ENCODE measurements around the gene MTMR10. TPM values are rescaled to one million over a fixed set of nuclear protein-coding genes. Genes with fewer than 3 reads are reported as not detected.
A peak's percentile ranks its signal among the peaks of the same experiment; 100 is the strongest.

MTMR10 gene
- polyA plus RNA-seq, 2 of the 4 experiments (the other 2 are of a cell fraction): 11.9 to 23.1 TPM

DNA sequence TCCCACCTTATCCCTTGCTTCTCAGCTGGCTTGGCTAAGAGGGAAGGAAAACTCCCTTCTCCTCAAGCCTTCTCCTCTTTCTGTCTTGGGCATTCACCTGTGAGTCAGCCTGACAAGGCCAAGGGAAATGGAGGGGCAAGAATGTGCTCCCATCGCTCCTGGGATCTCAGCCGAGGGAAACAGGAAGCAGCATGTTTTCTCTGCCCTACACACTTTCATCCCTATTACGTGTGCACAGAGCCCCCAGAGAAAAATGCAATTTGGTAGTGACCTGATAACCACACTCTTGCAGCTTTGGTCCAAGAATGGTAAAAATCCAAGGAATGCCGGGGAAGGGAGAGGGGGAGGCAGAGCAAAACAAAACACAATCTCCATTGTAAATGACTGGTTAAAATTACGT, 32.9 kb upstream of the MTMR10 start:
- Histone ChIP-seq H3K4me1 (peaks cover 18% of the 10 kb centered on the region), H3K27ac (peak overlapping the region; percentile 33 to 67), H3K4me3 (no peak overlapping the region), H3K9me3 (no peaks in the 10 kb centered on the region), H3K4me2 (peak overlapping the region; percentile 70)
- ChIA-PET CTCF (interaction anchor here (0.8 to 2.7 kb wide), 3 partner anchors 10 to 104 kb away, joined by 3 to 11 read pairs (median 3); no protein-coding TSS in a partner anchor), POLR2A (interaction anchor here (1.7 kb wide), 1 partner anchor 32 kb away, joined by 5 read pairs; no protein-coding TSS in a partner anchor)
- DNase-seq (ENCODE audit: low read depth in 1 of 2, low spot score in 1 of 2) (peak; percentile 68 to 75), ATAC-seq (peak; percentile 79 to 89; a peak in 5 of 6 replicates), FAIRE-seq (peak; percentile 93)
- 3% methylated on average over 5 of the region's 5 CpGs for WGBS (ENCODE audit: missing lambda C conversion rate)
- TF ChIP-seq GATA3 (IDR thresholded peaks at IDR 0.05; ENCODE audit: borderline replicate concordance): peak; percentile 55; the same call in 1 of the 2 replicates
- TF ChIP-seq ZC3H11A (IDR thresholded peaks at IDR 0.05): no peak
- no peak for TF ChIP-seq KDM5A (IDR thresholded peaks at IDR 0.05)
- TF ChIP-seq KDM1A (IDR thresholded peaks at IDR 0.05; ENCODE audit: low read depth): no peak
- TF ChIP-seq RFX5 (IDR thresholded peaks at IDR 0.05): no peak
- TF ChIP-seq MYC (IDR thresholded peaks at IDR 0.05; ENCODE audit: borderline replicate concordance, low read length): no peak
- TF ChIP-seq HEYL (CRISPR knock-in tag; IDR thresholded peaks at IDR 0.05): no peak
- TF ChIP-seq MAFK (IDR thresholded peaks at IDR 0.05; ENCODE audit: partially characterized antibody): no peak
- 0 out of 2 replicates have a peak, but pooled peaks have one; percentile 25 for TF ChIP-seq JUNB (IDR thresholded peaks at IDR 0.05)
- TF ChIP-seq SREBF2 (IDR thresholded peaks at IDR 0.05): no peak
- TF ChIP-seq, protein P1, sequence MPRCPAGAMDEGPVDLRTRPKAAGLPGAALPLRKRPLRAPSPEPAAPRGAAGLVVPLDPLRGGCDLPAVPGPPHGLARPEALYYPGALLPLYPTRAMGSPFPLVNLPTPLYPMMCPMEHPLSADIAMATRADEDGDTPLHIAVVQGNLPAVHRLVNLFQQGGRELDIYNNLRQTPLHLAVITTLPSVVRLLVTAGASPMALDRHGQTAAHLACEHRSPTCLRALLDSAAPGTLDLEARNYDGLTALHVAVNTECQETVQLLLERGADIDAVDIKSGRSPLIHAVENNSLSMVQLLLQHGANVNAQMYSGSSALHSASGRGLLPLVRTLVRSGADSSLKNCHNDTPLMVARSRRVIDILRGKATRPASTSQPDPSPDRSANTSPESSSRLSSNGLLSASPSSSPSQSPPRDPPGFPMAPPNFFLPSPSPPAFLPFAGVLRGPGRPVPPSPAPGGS (IDR thresholded peaks at IDR 0.05): no peak
- TF ChIP-seq EHF (CRISPR knock-in tag; IDR thresholded peaks at IDR 0.05): no peak
- TF ChIP-seq TP53 (CRISPR knock-in tag; IDR thresholded peaks at IDR 0.05): no peak
- TF ChIP-seq, protein P2, sequence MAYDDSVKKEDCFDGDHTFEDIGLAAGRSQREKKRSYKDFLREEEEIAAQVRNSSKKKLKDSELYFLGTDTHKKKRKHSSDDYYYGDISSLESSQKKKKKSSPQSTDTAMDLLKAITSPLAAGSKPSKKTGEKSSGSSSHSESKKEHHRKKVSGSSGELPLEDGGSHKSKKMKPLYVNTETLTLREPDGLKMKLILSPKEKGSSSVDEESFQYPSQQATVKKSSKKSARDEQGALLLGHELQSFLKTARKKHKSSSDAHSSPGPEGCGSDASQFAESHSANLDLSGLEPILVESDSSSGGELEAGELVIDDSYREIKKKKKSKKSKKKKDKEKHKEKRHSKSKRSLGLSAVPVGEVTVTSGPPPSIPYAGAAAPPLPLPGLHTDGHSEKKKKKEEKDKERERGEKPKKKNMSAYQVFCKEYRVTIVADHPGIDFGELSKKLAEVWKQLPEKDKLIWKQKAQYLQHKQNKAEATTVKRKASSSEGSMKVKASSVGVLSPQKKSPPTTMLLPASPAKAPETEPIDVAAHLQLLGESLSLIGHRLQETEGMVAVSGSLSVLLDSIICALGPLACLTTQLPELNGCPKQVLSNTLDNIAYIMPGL (CRISPR knock-in tag; IDR thresholded peaks at IDR 0.05; ENCODE audit: borderline replicate concordance): no peak
- TF ChIP-seq TFCP2L1 (CRISPR knock-in tag; IDR thresholded peaks at IDR 0.05): no peak
- TF ChIP-seq, protein P3, sequence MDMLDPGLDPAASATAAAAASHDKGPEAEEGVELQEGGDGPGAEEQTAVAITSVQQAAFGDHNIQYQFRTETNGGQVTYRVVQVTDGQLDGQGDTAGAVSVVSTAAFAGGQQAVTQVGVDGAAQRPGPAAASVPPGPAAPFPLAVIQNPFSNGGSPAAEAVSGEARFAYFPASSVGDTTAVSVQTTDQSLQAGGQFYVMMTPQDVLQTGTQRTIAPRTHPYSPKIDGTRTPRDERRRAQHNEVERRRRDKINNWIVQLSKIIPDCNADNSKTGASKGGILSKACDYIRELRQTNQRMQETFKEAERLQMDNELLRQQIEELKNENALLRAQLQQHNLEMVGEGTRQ (IDR thresholded peaks at IDR 0.05): no peak
- no peak for TF ChIP-seq NR3C1 (IDR thresholded peaks at IDR 0.05)
- TF ChIP-seq POLR2AphosphoS2 (conservative IDR thresholded peaks at IDR 0.05; ENCODE audit: low read length): no peak
- TF ChIP-seq BHLHE40 (IDR thresholded peaks at IDR 0.05; ENCODE audit: low read depth, low read length): no peak
- TF ChIP-seq, protein P4, sequence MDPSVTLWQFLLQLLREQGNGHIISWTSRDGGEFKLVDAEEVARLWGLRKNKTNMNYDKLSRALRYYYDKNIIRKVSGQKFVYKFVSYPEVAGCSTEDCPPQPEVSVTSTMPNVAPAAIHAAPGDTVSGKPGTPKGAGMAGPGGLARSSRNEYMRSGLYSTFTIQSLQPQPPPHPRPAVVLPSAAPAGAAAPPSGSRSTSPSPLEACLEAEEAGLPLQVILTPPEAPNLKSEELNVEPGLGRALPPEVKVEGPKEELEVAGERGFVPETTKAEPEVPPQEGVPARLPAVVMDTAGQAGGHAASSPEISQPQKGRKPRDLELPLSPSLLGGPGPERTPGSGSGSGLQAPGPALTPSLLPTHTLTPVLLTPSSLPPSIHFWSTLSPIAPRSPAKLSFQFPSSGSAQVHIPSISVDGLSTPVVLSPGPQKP (IDR thresholded peaks at IDR 0.05; ENCODE audit: low read depth, low read length): no peak
- 0 out of 4 replicates have a peak, but pooled peaks of 1 of the 2 experiments have one; percentile 9 for TF ChIP-seq CEBPB (IDR thresholded peaks at IDR 0.05)
- peak in 1 of 2 experiments; percentile 39; a peak in 2 of 5 replicates for TF ChIP-seq JUN (IDR thresholded peaks at IDR 0.05)
- TF ChIP-seq ZNF302 (CRISPR knock-in tag; IDR thresholded peaks at IDR 0.05): no peak
- no peak for TF ChIP-seq POLR2A (IDR thresholded peaks at IDR 0.05; ENCODE audit: low read length)
- TF ChIP-seq, protein P5, sequence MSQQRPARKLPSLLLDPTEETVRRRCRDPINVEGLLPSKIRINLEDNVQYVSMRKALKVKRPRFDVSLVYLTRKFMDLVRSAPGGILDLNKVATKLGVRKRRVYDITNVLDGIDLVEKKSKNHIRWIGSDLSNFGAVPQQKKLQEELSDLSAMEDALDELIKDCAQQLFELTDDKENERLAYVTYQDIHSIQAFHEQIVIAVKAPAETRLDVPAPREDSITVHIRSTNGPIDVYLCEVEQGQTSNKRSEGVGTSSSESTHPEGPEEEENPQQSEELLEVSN (IDR thresholded peaks at IDR 0.05; ENCODE audit: borderline replicate concordance, low read depth): peak; percentile 42; the same call in 1 of the 2 replicates
- TF ChIP-seq, protein P6, sequence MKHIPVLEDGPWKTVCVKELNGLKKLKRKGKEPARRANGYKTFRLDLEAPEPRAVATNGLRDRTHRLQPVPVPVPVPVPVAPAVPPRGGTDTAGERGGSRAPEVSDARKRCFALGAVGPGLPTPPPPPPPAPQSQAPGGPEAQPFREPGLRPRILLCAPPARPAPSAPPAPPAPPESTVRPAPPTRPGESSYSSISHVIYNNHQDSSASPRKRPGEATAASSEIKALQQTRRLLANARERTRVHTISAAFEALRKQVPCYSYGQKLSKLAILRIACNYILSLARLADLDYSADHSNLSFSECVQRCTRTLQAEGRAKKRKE (CRISPR knock-in tag; IDR thresholded peaks at IDR 0.05; ENCODE audit: low read depth): no peak
- TF ChIP-seq, protein P7, sequence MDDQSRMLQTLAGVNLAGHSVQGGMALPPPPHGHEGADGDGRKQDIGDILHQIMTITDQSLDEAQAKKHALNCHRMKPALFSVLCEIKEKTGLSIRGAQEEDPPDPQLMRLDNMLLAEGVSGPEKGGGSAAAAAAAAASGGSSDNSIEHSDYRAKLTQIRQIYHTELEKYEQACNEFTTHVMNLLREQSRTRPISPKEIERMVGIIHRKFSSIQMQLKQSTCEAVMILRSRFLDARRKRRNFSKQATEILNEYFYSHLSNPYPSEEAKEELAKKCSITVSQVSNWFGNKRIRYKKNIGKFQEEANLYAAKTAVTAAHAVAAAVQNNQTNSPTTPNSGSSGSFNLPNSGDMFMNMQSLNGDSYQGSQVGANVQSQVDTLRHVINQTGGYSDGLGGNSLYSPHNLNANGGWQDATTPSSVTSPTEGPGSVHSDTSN (IDR thresholded peaks at IDR 0.05): no peak
- TF ChIP-seq RAD21 (conservative IDR thresholded peaks at IDR 0.05 in 1 of 2, IDR thresholded peaks at IDR 0.05 in 1 of 2): peak in 1 of 2 experiments; percentile 2; a peak in 1 of 5 replicates
- TF ChIP-seq RARB (CRISPR knock-in tag; IDR thresholded peaks at IDR 0.05): no peak
- no peak for TF ChIP-seq HDAC2 (IDR thresholded peaks at IDR 0.05)
- TF ChIP-seq, protein P8, sequence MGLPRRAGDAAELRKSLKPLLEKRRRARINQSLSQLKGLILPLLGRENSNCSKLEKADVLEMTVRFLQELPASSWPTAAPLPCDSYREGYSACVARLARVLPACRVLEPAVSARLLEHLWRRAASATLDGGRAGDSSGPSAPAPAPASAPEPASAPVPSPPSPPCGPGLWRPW (IDR thresholded peaks at IDR 0.05): no peak
- no peak for TF ChIP-seq SMC3 (IDR thresholded peaks at IDR 0.05)
- TF ChIP-seq FOSL2 (IDR thresholded peaks at IDR 0.05): no peak
- peak; percentile 32 for TF ChIP-seq FOSL2 (CRISPR knock-in tag; IDR thresholded peaks at IDR 0.05)
- TF ChIP-seq NPAS2 (CRISPR knock-in tag; IDR thresholded peaks at IDR 0.05; ENCODE audit: borderline replicate concordance): no peak
- TF ChIP-seq CHD2 (IDR thresholded peaks at IDR 0.05; ENCODE audit: low read length, partially characterized antibody): no peak
- no peak for TF ChIP-seq EHMT2 (IDR thresholded peaks at IDR 0.05; ENCODE audit: low read depth)

All from A549 (cell line).